Measurements from ENCODE around the gene ERN2. TPM values are rescaled to one million over a fixed set of nuclear protein-coding genes. Genes with fewer than 3 reads are reported as not detected.

Gene ERN2
- total RNA-seq, 1 donor from 2014 or later, result not detected

DNA sequence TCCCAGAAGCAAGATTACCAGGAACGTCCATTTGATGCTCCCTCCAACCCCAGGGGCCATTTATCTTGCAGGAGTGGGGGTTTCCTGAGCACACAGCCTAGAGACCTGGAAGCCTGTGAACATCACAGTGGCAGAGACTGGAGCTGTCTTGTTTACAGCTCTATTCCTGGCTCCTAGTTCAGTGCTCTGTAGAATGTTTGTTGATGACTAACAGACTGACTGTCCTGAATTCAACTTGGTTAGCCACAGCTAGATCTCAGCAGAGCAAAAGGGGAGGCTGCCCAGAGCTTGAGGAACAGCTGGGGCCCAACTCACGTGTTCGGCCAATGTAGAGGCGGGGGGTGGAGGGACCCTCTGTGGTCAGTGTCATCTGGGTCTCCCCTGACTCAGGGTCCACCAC, 6.6 kb downstream of the ERN2 start:
- DNase-seq (no peak), ATAC-seq (ENCODE audit: low read depth) (no peak)
- Mint-ChIP-seq H3K9me3 (peaks cover 15% of the 10 kb centered on the region), H3K4me3 (no peak overlapping the region), H3K4me1 (no peaks in the 10 kb centered on the region), H3K36me3 (ENCODE audit: low read depth) (no peaks in the 10 kb centered on the region), H3K27me3 (peaks cover 24% of the 10 kb centered on the region), H3K27ac (no peak overlapping the region)
- ChIA-PET CTCF (no interaction called here), POLR2A (no interaction called here)
- intact Hi-C loops (cut with micrococcal nuclease), result no loop called here
- TF ChIP-seq, protein P1, sequence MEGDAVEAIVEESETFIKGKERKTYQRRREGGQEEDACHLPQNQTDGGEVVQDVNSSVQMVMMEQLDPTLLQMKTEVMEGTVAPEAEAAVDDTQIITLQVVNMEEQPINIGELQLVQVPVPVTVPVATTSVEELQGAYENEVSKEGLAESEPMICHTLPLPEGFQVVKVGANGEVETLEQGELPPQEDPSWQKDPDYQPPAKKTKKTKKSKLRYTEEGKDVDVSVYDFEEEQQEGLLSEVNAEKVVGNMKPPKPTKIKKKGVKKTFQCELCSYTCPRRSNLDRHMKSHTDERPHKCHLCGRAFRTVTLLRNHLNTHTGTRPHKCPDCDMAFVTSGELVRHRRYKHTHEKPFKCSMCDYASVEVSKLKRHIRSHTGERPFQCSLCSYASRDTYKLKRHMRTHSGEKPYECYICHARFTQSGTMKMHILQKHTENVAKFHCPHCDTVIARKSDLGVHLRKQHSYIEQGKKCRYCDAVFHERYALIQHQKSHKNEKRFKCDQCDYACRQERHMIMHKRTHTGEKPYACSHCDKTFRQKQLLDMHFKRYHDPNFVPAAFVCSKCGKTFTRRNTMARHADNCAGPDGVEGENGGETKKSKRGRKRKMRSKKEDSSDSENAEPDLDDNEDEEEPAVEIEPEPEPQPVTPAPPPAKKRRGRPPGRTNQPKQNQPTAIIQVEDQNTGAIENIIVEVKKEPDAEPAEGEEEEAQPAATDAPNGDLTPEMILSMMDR (IDR thresholded peaks at IDR 0.05), result no peak

DNA sequence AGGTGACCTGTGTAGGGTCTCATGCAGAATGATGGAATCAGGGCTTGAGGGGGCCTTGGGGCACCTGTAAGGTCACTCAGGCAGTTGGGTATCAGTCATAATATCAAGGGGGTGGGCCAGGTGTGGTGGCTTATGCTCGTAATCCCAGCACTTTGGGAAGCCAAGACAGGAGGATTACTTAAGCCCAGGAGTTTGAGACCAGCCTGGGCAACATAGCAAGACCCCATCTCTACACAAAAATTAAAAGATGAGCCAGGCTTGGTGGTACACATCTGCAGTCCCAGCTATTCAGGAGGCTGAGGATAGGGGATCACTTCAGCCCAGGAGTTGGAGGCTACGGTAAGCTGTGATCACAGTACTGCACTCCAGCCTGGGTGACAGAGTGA, 7.5 kb downstream of the ERN2 start:
- Mint-ChIP-seq H3K27ac (no peak overlapping the region), H3K4me1 (no peaks in the 10 kb centered on the region), H3K27me3 (peaks cover 24% of the 10 kb centered on the region), H3K4me3 (no peak overlapping the region), H3K9me3 (peaks cover 15% of the 10 kb centered on the region), H3K36me3 (ENCODE audit: low read depth) (no peaks in the 10 kb centered on the region)
- TF ChIP-seq, protein P1 (IDR thresholded peaks at IDR 0.05), result no peak
- ChIA-PET CTCF (no interaction called here), POLR2A (no interaction called here)
- DNase-seq (no peak), ATAC-seq (ENCODE audit: low read depth) (no peak)
- intact Hi-C loops (cut with micrococcal nuclease), result no loop called here

DNA sequence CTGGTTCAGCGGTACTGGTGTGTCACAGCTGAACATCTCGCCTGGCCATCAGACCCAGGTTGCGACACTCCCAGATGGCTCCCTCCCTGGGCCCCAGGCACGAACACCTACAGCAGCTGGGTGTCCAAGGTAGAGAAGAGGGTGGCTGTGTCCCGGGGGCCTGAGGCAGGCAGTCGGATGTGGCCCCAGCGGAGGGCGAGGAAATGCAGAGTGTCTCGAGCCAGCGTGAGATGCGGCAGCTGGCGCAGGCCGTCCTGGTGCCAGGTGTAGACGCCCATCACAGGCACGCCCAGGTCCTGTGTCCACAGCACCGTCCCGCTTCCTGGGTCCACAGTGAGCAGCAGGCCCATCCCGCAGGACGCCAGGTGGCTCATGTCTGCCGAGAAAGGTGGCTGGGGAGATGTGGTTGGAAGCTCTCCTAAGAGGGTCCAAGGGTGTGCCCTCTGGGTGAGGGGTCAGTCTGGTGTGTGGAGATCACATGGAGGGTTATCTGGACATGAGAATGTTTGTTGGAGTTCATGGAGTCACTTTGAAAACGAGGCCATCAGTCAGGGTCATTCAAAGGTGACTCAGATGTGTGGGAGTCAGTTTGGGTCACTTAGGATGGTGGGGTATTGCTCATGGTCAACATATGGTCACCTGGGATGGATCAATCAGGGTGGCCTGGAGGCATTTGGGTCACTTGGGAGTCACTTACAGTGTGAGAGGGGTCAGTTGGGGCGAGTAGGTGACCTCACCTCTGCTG, 8.1 kb downstream of the ERN2 start:
- no peak for ATAC-seq (ENCODE audit: low read depth)
- CTCF ChIA-PET, result no interaction called here

DNA sequence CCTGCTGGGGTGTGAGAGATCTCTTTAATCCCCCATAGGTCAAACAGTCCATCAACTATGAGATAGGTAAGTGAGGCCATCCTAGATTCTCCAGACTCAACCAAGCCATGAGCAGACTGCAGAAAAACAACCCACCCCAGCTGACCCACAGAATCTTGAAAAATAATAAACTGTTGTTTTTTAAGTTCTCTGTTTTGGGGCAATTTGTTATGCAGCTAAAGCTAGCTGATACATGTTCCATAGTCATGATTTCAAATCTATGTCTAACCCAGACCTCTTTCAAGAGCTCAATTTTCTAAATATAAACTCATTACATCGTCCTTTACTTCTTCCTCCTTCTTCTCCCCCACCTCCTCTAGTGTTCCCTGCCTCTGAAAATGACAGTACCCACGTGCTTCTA, 10.1 kb downstream of the ERN2 start:
- POLR2A ChIA-PET, result no interaction called here
- CTCF ChIA-PET, result no interaction called here
- no peak overlapping the region for H3K27ac Mint-ChIP-seq
- DNase-seq (no peak), ATAC-seq (ENCODE audit: low read depth) (no peak)
- peaks cover 16% of the 10 kb centered on the region for H3K27me3 Mint-ChIP-seq
- intact Hi-C loops (cut with micrococcal nuclease), result no loop called here
- TF ChIP-seq, protein P1 (IDR thresholded peaks at IDR 0.05), result no peak
- peaks cover 10% of the 10 kb centered on the region for H3K4me1 Mint-ChIP-seq
- peaks cover 8% of the 10 kb centered on the region for H3K9me3 Mint-ChIP-seq
- H3K4me3 Mint-ChIP-seq, result no peak overlapping the region
- H3K36me3 Mint-ChIP-seq (ENCODE audit: low read depth), result no peaks in the 10 kb centered on the region

More for the DNA sequence above, 8.1 kb downstream of the ERN2 start:
- no peak overlapping the region for H3K4me3 Mint-ChIP-seq
- POLR2A ChIA-PET, result no interaction called here
- H3K27me3 Mint-ChIP-seq, result peaks cover 18% of the 10 kb centered on the region
- H3K9me3 Mint-ChIP-seq, result peaks cover 10% of the 10 kb centered on the region
- H3K4me1 Mint-ChIP-seq, result no peaks in the 10 kb centered on the region
- no peaks in the 10 kb centered on the region for H3K36me3 Mint-ChIP-seq (ENCODE audit: low read depth)
- DNase-seq, result no peak
- TF ChIP-seq, protein P1 (IDR thresholded peaks at IDR 0.05), result no peak
- intact Hi-C loops (cut with micrococcal nuclease), result no loop called here
- H3K27ac Mint-ChIP-seq, result no peak overlapping the region

DNA sequence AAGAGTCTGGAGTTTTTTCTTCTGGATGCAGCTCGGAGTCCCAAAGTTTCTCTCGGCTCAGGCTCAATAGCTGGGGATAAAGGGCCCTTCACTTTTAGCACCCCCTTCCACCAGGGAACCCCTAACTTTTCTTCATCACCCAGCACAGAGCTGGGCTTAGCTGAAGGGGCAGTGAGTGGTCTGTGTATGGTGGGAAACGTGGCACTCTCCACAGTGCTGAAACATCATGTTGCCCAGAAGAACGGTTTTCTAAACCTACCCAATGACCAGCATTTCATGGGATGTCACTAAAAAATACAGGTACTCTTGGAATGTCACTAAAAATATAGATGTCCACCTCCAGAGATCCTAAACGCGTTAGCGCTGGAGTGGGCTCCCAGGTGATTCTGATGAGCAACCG, 12.0 kb downstream of the ERN2 start:
- Mint-ChIP-seq H3K9me3 (peaks cover 8% of the 10 kb centered on the region), H3K27ac (no peak overlapping the region), H3K36me3 (ENCODE audit: low read depth) (no peaks in the 10 kb centered on the region), H3K4me3 (no peak overlapping the region), H3K27me3 (peaks cover 15% of the 10 kb centered on the region), H3K4me1 (peaks cover 10% of the 10 kb centered on the region)
- intact Hi-C loops (cut with micrococcal nuclease), result no loop called here
- ATAC-seq (ENCODE audit: low read depth) (no peak), DNase-seq (no peak)
- TF ChIP-seq, protein P1 (IDR thresholded peaks at IDR 0.05), result no peak
- ChIA-PET POLR2A (no interaction called here), CTCF (interaction anchor here (0.9 kb wide), 1 partner anchor 8 kb away, joined by 4 read pairs; no protein-coding TSS in a partner anchor)
